ENCODE results near the gene EYS. TPM values are rescaled to one million over a fixed set of nuclear protein-coding genes. Genes with fewer than 3 reads are reported as not detected.

EYS gene
- total and polyA plus RNA-seq, 2 of the 8 experiments (the other 6 are each of a cell fraction or from before 2014, with no cell fraction given): 0.05 to 0.13 TPM

- TF ChIP-seq MAFK (IDR thresholded peaks at IDR 0.05; ENCODE audit: low read depth, low read length) (no peak), SUZ12 (IDR thresholded peaks at IDR 0.05; ENCODE audit: low read length) (no peak)
Measured at GRCh38 chr6:64861039-64861651, 845.9 kb downstream of the EYS start (continued).

All from H1 (cell line).